Loucy (cell line): ENCODE results near the gene ZNF268.

Experiments
- H2AFZ ChIP-seq: fragments of 200-600 bp; sonication (generic); 2 replicates; pipeline ENCODE4 v1.6.0; 2016; ENCODE audit warnings: antibody characterized with exemption, mild to moderate bottlenecking, low read length, moderate library complexity
- H3F3A ChIP-seq: fragments of 200-600 bp; 2 replicates; pipeline ENCODE4 v1.6.0; 2016; ENCODE audit warnings: antibody characterized with exemption, low read depth, mild to moderate bottlenecking
- H3K27me3 ChIP-seq: fragments of 200-600 bp; sonication (generic); 2 replicates; pipeline ENCODE4 v1.6.1; 2014; ENCODE audit warnings: low read length, mild to moderate bottlenecking; ENCODE audit not compliant: insufficient read depth, poor library complexity, severe bottlenecking
- H3K36me3 ChIP-seq: fragments of 200-600 bp; sonication (generic); 2 replicates; pipeline ENCODE4 v1.6.1; 2016; ENCODE audit warnings: low read length; ENCODE audit not compliant: insufficient read depth
- H3K4me1 ChIP-seq: fragments of 200-600 bp; sonication (generic); 2 replicates; pipeline ENCODE4 v1.5.1; 2014; ENCODE audit warnings: low read length, mild to moderate bottlenecking; ENCODE audit not compliant: insufficient read depth, poor library complexity, severe bottlenecking
- H3K4me2 ChIP-seq: fragments of 200-600 bp; sonication (generic); 2 replicates; pipeline ENCODE4 v1.6.0; 2014; ENCODE audit warnings: antibody characterized with exemption, low read length, low read depth, mild to moderate bottlenecking; ENCODE audit not compliant: poor library complexity, severe bottlenecking
- H3K4me3 ChIP-seq: fragments of 200-600 bp; sonication (generic); 2 replicates; pipeline ENCODE4 v1.5.1; 2014; ENCODE audit warnings: low read length, mild to moderate bottlenecking, mixed read lengths; ENCODE audit not compliant: poor library complexity, severe bottlenecking
- H3K79me2 ChIP-seq: fragments of 200-600 bp; sonication (generic); 2 replicates; pipeline ENCODE4 v1.6.1; 2014; ENCODE audit warnings: low read length; ENCODE audit not compliant: insufficient read depth
- H3K9ac ChIP-seq: fragments of 200-600 bp; sonication (generic); 2 replicates; pipeline ENCODE4 v1.6.0; 2014; ENCODE audit warnings: mild to moderate bottlenecking, low read depth, low read length, moderate library complexity; ENCODE audit not compliant: poor library complexity, severe bottlenecking
- H3K9me2 ChIP-seq: fragments of 200-600 bp; sonication (generic); replicated peaks from 2 replicates; pipeline ENCODE4 v1.6.1; 2016; ENCODE audit warnings: low read depth, low read length, mixed read lengths
- H3K9me3 ChIP-seq: fragments of 200-600 bp; sonication (generic); 2 replicates; pipeline ENCODE4 v1.6.1; 2014; ENCODE audit warnings: mild to moderate bottlenecking, antibody characterized with exemption, low read length, low read depth; ENCODE audit not compliant: insufficient read depth
- H4K20me1 ChIP-seq: fragments of 200-600 bp; sonication (generic); 2 replicates; pipeline ENCODE4 v1.6.0; 2014; ENCODE audit warnings: antibody characterized with exemption, low read length, mild to moderate bottlenecking; ENCODE audit not compliant: insufficient read depth, poor library complexity, severe bottlenecking
- CTCF ChIP-seq: fragments of 200-600 bp; sonication (generic); conservative IDR thresholded peaks from 2 replicates; pipeline ENCODE4 v1.5.1; 2014; ENCODE audit warnings: mild to moderate bottlenecking, antibody characterized with exemption, low read length
- EZH2phosphoT487 ChIP-seq: fragments of 200-600 bp; IDR thresholded peaks from 2 replicates; pipeline ENCODE4 v1.6.1; 2018; ENCODE audit warnings: antibody characterized with exemption, mild to moderate bottlenecking, moderate library complexity, borderline replicate concordance

ZNF268 gene

GRCh38 chr12:133156125-133156690 is 25.1 kb upstream of the ZNF268 start:
- TF ChIP-seq EZH2phosphoT487: no peak
- no peak for TF ChIP-seq CTCF
- Histone ChIP-seq H2AFZ (no peak overlapping the region), H3K4me3 (no peak overlapping the region), H3K9me3 (peaks cover 61% of the 10 kb centered on the region; the same call in 1 of the 2 replicates), H3K4me2 (no peak overlapping the region), H3F3A (no peaks in the 10 kb centered on the region), H3K9me2 (no peaks in the 10 kb centered on the region), H3K4me1 (no peaks in the 10 kb centered on the region), H3K79me2 (no peaks in the 10 kb centered on the region), H3K9ac (no peak overlapping the region), H3K36me3 (no peaks in the 10 kb centered on the region), H3K27me3 (no peaks in the 10 kb centered on the region), H4K20me1 (no peaks in the 10 kb centered on the region)

GRCh38 chr12:133165776-133166175 is 15.5 kb upstream of the ZNF268 start:
- no peaks in the 10 kb centered on the region for H3K36me3 ChIP-seq
- H3F3A ChIP-seq: no peaks in the 10 kb centered on the region
- peaks cover 56% of the 10 kb centered on the region; the same call in 1 of the 2 replicates for H3K9me3 ChIP-seq
- H3K9me2 ChIP-seq: no peaks in the 10 kb centered on the region
- H2AFZ ChIP-seq: no peak overlapping the region
- no peaks in the 10 kb centered on the region for H3K79me2 ChIP-seq
- no peaks in the 10 kb centered on the region for H4K20me1 ChIP-seq
- no peaks in the 10 kb centered on the region for H3K27me3 ChIP-seq
- no peak overlapping the region for H3K9ac ChIP-seq
- TF ChIP-seq CTCF (no peak), EZH2phosphoT487 (no peak)
- no peak overlapping the region for H3K4me2 ChIP-seq
- H3K4me3 ChIP-seq: no peak overlapping the region
- H3K4me1 ChIP-seq: no peaks in the 10 kb centered on the region

GRCh38 chr12:133172491-133172890 is 8.8 kb upstream of the ZNF268 start:
- no peaks in the 10 kb centered on the region for H3K36me3 ChIP-seq
- H3K9me3 ChIP-seq: peaks cover 60% of the 10 kb centered on the region
- H3K9ac ChIP-seq: no peak overlapping the region
- no peaks in the 10 kb centered on the region for H3F3A ChIP-seq
- H3K4me1 ChIP-seq: no peaks in the 10 kb centered on the region
- H3K4me2 ChIP-seq: no peak overlapping the region
- no peaks in the 10 kb centered on the region for H3K79me2 ChIP-seq
- no peaks in the 10 kb centered on the region for H3K27me3 ChIP-seq
- H3K4me3 ChIP-seq: no peak overlapping the region
- H3K9me2 ChIP-seq: no peaks in the 10 kb centered on the region
- H2AFZ ChIP-seq: no peak overlapping the region
- TF ChIP-seq EZH2phosphoT487 (no peak), CTCF (no peak)
- H4K20me1 ChIP-seq: no peaks in the 10 kb centered on the region
